Upper lobe of right lung (tissue), 1 donor: ENCODE measurements around the gene EFCAB11. TPM values are rescaled to one million over a fixed set of nuclear protein-coding genes. Genes with fewer than 3 reads are reported as not detected.

Experiments
- ATAC-seq: fragments of 200-7000 bp; cut with Tn5 transposase; one replicate; pipeline ENCODE4 v1.9.1; 2020; ENCODE audit warnings: mild to moderate bottlenecking, moderate library complexity
- DNase-seq: peaks from one replicate; pipeline ENCODE4 v3.0.0-alpha.2; 2020
- H3K27ac ChIP-seq: fragments of 200-600 bp; one replicate; pipeline ENCODE4 v1.8.0; 2022
- H3K27me3 ChIP-seq: fragments of 200-600 bp; one replicate; pipeline ENCODE4 v1.8.0; 2022; ENCODE audit warnings: mild to moderate bottlenecking
- H3K36me3 ChIP-seq: fragments of 200-600 bp; one replicate; pipeline ENCODE4 v1.8.0; 2022
- H3K4me1 ChIP-seq: fragments of 200-600 bp; one replicate; pipeline ENCODE4 v1.8.0; 2022
- H3K4me3 ChIP-seq: fragments of 200-600 bp; one replicate; pipeline ENCODE4 v1.8.0; 2022; ENCODE audit warnings: mild to moderate bottlenecking
- H3K9me3 ChIP-seq: fragments of 200-600 bp; one replicate; pipeline ENCODE4 v1.8.0; 2022
- intact Hi-C: fragments of 100-400 bp; cut with DNase I; formaldehyde crosslinking; loops from one replicate; pipeline ENCODE4 v1.11.0; 2022
- total RNA-seq: library from RNA; stranded (reverse); fragmentation: NEBNext Ultra II Directional; extraction: Animal tissue kit (Norgen Biotek cat#: 25700); gene quantifications from one replicate; pipeline ENCODE4 v1.2.1, GENCODE V29; 2021
- TF ChIP-seq, protein P1 (sequence below): fragments of 200-600 bp; IDR thresholded peaks from one replicate; pipeline ENCODE4 v1.8.0; 2022; ENCODE audit warnings: antibody characterized with exemption
- donor health status: DM: no; HTN: yes; CAD: no; lungs with severe emphysema.

Gene EFCAB11
- total RNA-seq, 1 donor from 2014 or later: 4.0 TPM

DNA sequence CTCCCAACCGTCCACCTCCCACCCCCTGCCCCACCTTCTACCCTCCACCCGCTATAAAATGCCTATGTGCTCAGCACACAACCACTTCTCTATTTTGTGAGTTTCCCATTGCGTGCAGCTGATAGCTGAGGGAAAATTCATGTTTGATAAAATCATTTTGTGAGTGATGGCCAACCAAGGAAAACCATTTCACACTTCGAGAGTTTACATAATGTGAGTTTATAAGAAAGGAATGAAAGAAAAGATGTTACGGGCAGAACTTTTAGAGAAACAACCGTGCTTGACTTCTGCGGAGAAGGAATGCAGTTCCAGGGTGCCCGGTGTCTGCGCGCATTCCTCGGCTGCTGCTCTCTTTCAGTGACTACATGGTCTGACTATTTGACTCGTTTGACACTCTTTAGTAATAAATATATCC lies 140.9 kb downstream of the EFCAB11 start:
- no peaks in the 10 kb centered on the region for H3K36me3 ChIP-seq
- DNase-seq (no peak), ATAC-seq (peak; percentile 23)
- H3K27ac ChIP-seq: no peak overlapping the region
- intact Hi-C loops: no loop called here
- TF ChIP-seq, protein P1, sequence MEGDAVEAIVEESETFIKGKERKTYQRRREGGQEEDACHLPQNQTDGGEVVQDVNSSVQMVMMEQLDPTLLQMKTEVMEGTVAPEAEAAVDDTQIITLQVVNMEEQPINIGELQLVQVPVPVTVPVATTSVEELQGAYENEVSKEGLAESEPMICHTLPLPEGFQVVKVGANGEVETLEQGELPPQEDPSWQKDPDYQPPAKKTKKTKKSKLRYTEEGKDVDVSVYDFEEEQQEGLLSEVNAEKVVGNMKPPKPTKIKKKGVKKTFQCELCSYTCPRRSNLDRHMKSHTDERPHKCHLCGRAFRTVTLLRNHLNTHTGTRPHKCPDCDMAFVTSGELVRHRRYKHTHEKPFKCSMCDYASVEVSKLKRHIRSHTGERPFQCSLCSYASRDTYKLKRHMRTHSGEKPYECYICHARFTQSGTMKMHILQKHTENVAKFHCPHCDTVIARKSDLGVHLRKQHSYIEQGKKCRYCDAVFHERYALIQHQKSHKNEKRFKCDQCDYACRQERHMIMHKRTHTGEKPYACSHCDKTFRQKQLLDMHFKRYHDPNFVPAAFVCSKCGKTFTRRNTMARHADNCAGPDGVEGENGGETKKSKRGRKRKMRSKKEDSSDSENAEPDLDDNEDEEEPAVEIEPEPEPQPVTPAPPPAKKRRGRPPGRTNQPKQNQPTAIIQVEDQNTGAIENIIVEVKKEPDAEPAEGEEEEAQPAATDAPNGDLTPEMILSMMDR: no peak
- H3K9me3 ChIP-seq: no peaks in the 10 kb centered on the region
- H3K27me3 ChIP-seq: no peaks in the 10 kb centered on the region
- no peak overlapping the region for H3K4me3 ChIP-seq
- H3K4me1 ChIP-seq: no peaks in the 10 kb centered on the region

DNA sequence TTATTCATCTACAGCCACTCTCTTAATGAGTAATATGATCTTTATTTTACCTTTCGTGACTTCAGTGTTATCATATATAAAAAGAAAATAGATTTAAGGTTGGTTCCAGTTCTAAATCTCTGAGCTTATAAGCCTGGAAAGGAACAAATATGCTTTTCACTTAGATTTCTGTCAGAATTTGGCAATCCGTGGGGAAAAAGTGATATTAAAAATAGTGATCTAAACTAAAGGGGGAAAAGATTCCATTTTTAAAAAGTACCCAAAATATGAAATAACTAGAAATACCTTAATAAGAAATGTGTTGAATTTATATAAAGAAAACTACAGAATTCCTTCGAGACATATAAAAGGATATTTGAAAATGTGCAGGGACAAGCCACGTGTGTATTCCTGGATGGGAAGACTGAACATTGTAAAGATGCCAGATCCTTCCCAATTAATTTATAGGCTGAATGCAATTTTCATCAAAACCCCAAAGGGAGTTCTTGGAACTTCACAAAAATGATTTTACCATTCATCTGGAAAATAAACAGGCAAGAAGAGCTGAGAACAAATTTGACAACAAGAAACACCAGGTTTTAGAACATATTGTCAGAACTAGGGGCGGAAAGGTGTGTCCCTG lies 142.5 kb downstream of the EFCAB11 start:
- TF ChIP-seq, protein P1: no peak
- intact Hi-C loops: no loop called here
- H3K4me3 ChIP-seq: no peak overlapping the region
- no peaks in the 10 kb centered on the region for H3K27me3 ChIP-seq
- DNase-seq: no peak
- no peak overlapping the region for H3K27ac ChIP-seq
- no peak for ATAC-seq
- no peaks in the 10 kb centered on the region for H3K4me1 ChIP-seq
- no peaks in the 10 kb centered on the region for H3K36me3 ChIP-seq
- no peaks in the 10 kb centered on the region for H3K9me3 ChIP-seq

DNA sequence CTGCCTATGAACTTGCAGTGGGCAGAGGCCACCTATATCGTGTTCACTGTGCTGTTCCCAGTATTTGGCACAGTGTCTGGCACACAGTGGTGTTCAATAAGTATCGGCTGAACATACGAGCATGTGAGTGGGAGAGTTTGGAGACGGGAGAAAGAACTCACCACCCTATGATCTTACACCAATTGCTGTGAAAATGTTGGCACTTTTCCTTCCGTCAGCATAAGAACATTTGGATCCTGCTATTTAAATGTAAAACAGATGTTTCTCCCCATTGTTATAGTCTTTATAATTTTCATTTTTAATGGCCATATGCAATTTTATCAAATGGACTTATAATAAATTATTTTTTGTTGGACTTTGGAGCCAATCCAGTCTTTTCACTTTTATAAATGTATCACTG lies 144.4 kb downstream of the EFCAB11 start:
- TF ChIP-seq, protein P1: no peak
- DNase-seq (no peak), ATAC-seq (no peak)
- Histone ChIP-seq H3K4me3 (no peak overlapping the region), H3K27me3 (no peaks in the 10 kb centered on the region), H3K9me3 (no peaks in the 10 kb centered on the region), H3K36me3 (no peaks in the 10 kb centered on the region), H3K4me1 (no peaks in the 10 kb centered on the region), H3K27ac (no peak overlapping the region)
- intact Hi-C loops: no loop called here

DNA sequence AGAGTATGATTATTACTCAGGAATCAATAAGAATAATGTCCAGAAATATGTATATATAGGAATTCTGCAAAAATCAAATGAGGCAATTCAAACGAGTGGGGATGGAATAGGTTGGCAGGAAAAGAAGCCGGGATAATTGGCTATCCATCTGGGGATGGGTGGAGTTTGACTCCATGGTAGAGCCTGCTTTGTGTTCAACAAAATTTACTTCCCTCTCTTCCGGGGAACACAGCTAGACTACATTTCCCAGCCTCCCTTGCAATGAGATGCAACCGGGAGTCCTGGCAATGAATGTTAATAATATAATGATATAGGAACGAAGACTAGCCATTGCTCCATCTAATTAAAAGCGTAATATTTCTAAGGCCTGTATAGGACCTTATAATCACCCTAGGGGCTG lies 146.6 kb downstream of the EFCAB11 start:
- intact Hi-C loops: no loop called here
- ATAC-seq (no peak), DNase-seq (no peak)

DNA sequence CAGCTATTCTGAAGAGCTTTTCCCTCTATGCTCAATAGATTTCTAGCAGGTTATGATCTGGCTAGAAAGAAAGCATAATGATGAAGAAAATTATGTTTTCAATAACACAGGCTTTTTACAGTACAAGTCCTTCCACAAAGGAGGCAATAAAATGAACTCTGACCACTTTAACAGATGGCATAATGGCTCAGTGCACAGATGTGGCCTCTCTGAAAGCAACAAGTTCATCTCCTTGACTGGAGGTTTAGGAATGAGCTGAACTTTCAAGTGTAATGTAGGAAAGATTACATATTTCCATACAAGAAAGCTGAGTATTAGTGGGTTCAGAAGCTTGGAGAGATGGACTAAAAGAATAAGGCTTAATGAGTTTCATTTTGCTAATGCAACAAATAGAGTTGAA lies 147.4 kb downstream of the EFCAB11 start:
- H3K9me3 ChIP-seq: no peaks in the 10 kb centered on the region
- ATAC-seq (no peak), DNase-seq (no peak)
- no peaks in the 10 kb centered on the region for H3K36me3 ChIP-seq
- H3K27me3 ChIP-seq: no peaks in the 10 kb centered on the region
- H3K4me3 ChIP-seq: no peak overlapping the region
- H3K27ac ChIP-seq: no peak overlapping the region
- H3K4me1 ChIP-seq: no peaks in the 10 kb centered on the region
- intact Hi-C loops: no loop called here
- TF ChIP-seq, protein P1: no peak

More for the DNA sequence above, 146.6 kb downstream of the EFCAB11 start:
- H3K4me1 ChIP-seq: no peaks in the 10 kb centered on the region
- H3K36me3 ChIP-seq: no peaks in the 10 kb centered on the region
- no peak overlapping the region for H3K27ac ChIP-seq
- no peak overlapping the region for H3K4me3 ChIP-seq
- no peaks in the 10 kb centered on the region for H3K9me3 ChIP-seq
- H3K27me3 ChIP-seq: no peaks in the 10 kb centered on the region
- TF ChIP-seq, protein P1: no peak

DNA sequence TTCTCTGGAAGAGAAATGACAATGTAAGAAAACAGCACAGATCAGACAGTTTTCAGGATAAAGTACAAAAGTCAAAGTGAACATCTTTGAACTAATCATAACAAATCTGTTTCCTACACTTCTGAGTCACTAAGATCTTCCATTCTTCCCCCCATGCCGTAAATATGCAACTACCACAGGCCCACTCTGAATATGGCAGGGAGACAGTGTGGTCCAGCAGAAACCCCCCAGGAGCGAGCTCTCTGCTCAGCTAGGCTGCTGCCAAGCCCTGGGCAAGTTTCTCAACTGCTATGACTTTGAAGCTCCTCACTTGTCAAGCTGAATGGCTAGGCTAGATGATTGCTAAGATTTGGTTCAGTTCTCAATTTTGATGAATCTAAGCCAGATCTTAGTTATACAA lies 148.1 kb downstream of the EFCAB11 start:
- Histone ChIP-seq H3K4me3 (no peak overlapping the region), H3K9me3 (no peaks in the 10 kb centered on the region), H3K4me1 (no peaks in the 10 kb centered on the region), H3K27me3 (no peaks in the 10 kb centered on the region), H3K27ac (no peak overlapping the region), H3K36me3 (no peaks in the 10 kb centered on the region)
- TF ChIP-seq, protein P1: no peak
- DNase-seq (no peak), ATAC-seq (no peak)
- intact Hi-C loops: no loop called here
